Esophagus squamous epithelium (tissue), 5 donors: ENCODE measurements around the gene IFT57. TPM values are rescaled to one million over a fixed set of nuclear protein-coding genes. Genes with fewer than 3 reads are reported as not detected.

ENCODE experiments used
- DNase-seq: peaks from one replicate; lab custom pipeline; 2025; lab: John Stamatoyannopoulos, UW
- H3K27ac ChIP-seq, 4 donors: fragments of 200-600 bp; sonication (generic); one replicate each; pipeline ENCODE4 v1.5.1; 2016 to 2019; ENCODE audit warnings: mild to moderate bottlenecking in 1 of 4
- H3K27me3 ChIP-seq, 4 donors: fragments of 200-600 bp; sonication (generic); 1 replicate in 3 of 4; 2 replicates in 1 of 4; pipeline versions ENCODE4 v1.5.1 to v1.6.0; 2017 to 2021; ENCODE audit warnings: antibody characterized with exemption in 1 of 4
- H3K36me3 ChIP-seq, 3 donors: fragments of 200-600 bp; sonication (generic); one replicate each; pipeline ENCODE4 v1.5.1; 2016 to 2019
- H3K4me1 ChIP-seq, 3 donors: fragments of 200-600 bp; sonication (generic); one replicate each; pipeline ENCODE4 v1.5.1; 2017 to 2019
- H3K4me3 ChIP-seq, 4 donors: fragments of 200-600 bp; sonication (generic); 1 replicate in 3 of 4; 2 replicates in 1 of 4; pipeline ENCODE4 v1.5.1; 2016 to 2019; ENCODE audit warnings: mild to moderate bottlenecking in 2 of 4, moderate library complexity in 1 of 4
- H3K9me3 ChIP-seq, 3 donors: fragments of 200-600 bp; sonication (generic); one replicate each; pipeline ENCODE4 v1.5.1; 2016 to 2019
- CTCF ChIP-seq, 6 experiments: fragments of 450-650 bp in 4 of 6; fragments of 200-600 bp in 2 of 6; sonication (generic) in 2 of 6; IDR thresholded peaks; one replicate each; pipeline ENCODE4 v1.5.1; 2016 to 2019; ENCODE audit warnings: antibody characterized with exemption in 6 of 6, mild to moderate bottlenecking in 4 of 6, moderate library complexity in 4 of 6
- POLR2A ChIP-seq, 4 donors: fragments of 450-650 bp; IDR thresholded peaks; one replicate each; pipeline ENCODE4 v1.6.1; 2017; ENCODE audit warnings: antibody characterized with exemption in 4 of 4, mild to moderate bottlenecking in 4 of 4, moderate library complexity in 3 of 4
- WGBS, 2 donors: methylation state at CpG; one replicate each; pipeline ENCODE4 v1.1.5; 2018; 5-methylcytosine and 5-hydroxymethylcytosine counted together
- intact Hi-C: fragments of 100-400 bp; cut with DNase I; formaldehyde crosslinking; loops from one replicate; pipeline ENCODE4 v1.15.0; 2022
- total RNA-seq, 4 donors: library from RNA; depleted of rRNA; stranded (reverse); fragments of >200 nt; gene quantifications; one replicate each; pipeline ENCODE4 v1.1.0, GENCODE V29; 2016
- donor health status: DM: yes; HTN: yes; CAD: no.

IFT57 gene
- total RNA-seq, 4 donors from 2014 or later, result 21.0 to 35.7 (median 23.9) TPM

GRCh38 chr3:108251265-108251664, 29.0 kb upstream of the IFT57 start:
- Histone ChIP-seq H3K4me1 (no peaks in the 10 kb centered on the region), H3K27ac (no peak overlapping the region), H3K27me3 (no peaks in the 10 kb centered on the region), H3K36me3 (no peaks in the 10 kb centered on the region), H3K9me3 (no peaks in the 10 kb centered on the region), H3K4me3 (no peak overlapping the region)
- no peak for DNase-seq
- 88 to 94% methylated on average over 4 of the region's 4 CpGs for WGBS, 2 donors
- intact Hi-C loops, result no loop called here
- no peak for TF ChIP-seq POLR2A (IDR thresholded peaks at IDR 0.05)
- TF ChIP-seq CTCF (IDR thresholded peaks at IDR 0.05), result no peak

GRCh38 chr3:108250626-108251025, 28.4 kb upstream of the IFT57 start:
- 84 to 95% methylated on average over 2 of the region's 2 CpGs for WGBS, 2 donors
- intact Hi-C loops, result no loop called here

GRCh38 chr3:108243243-108243642, 21.0 kb upstream of the IFT57 start:
- DNase-seq, result no peak
- TF ChIP-seq POLR2A (IDR thresholded peaks at IDR 0.05) (no peak), CTCF (IDR thresholded peaks at IDR 0.05) (no peak)
- intact Hi-C loops, result no loop called here
- Histone ChIP-seq H3K9me3 (no peaks in the 10 kb centered on the region), H3K36me3 (no peaks in the 10 kb centered on the region), H3K27me3 (no peaks in the 10 kb centered on the region), H3K27ac (no peak overlapping the region), H3K4me1 (no peaks in the 10 kb centered on the region), H3K4me3 (no peak overlapping the region)
- WGBS, 2 donors, result 82 to 84% methylated on average over 2 of the region's 2 CpGs

More at GRCh38 chr3:108250626-108251025, 28.4 kb upstream of the IFT57 start:
- TF ChIP-seq POLR2A (IDR thresholded peaks at IDR 0.05), result no peak
- TF ChIP-seq CTCF (IDR thresholded peaks at IDR 0.05), result no peak
- H3K36me3 ChIP-seq, result no peaks in the 10 kb centered on the region
- no peak overlapping the region for H3K27ac ChIP-seq
- no peaks in the 10 kb centered on the region for H3K4me1 ChIP-seq
- no peaks in the 10 kb centered on the region for H3K27me3 ChIP-seq
- DNase-seq, result no peak
- no peak overlapping the region for H3K4me3 ChIP-seq
- no peaks in the 10 kb centered on the region for H3K9me3 ChIP-seq

GRCh38 chr3:108242776-108243175, 20.6 kb upstream of the IFT57 start:
- no peaks in the 10 kb centered on the region for H3K9me3 ChIP-seq
- no peak overlapping the region for H3K4me3 ChIP-seq
- intact Hi-C loops, result no loop called here
- H3K27me3 ChIP-seq, result no peaks in the 10 kb centered on the region
- DNase-seq, result no peak
- no peaks in the 10 kb centered on the region for H3K36me3 ChIP-seq
- H3K4me1 ChIP-seq, result no peaks in the 10 kb centered on the region
- TF ChIP-seq CTCF (IDR thresholded peaks at IDR 0.05), result no peak
- no peak for TF ChIP-seq POLR2A (IDR thresholded peaks at IDR 0.05)
- no peak overlapping the region for H3K27ac ChIP-seq

- no peaks in the 10 kb centered on the region for H3K4me1 ChIP-seq
- TF ChIP-seq CTCF (IDR thresholded peaks at IDR 0.05) (no peak), POLR2A (IDR thresholded peaks at IDR 0.05) (no peak)
- H3K27ac ChIP-seq, result no peak overlapping the region
- intact Hi-C loops, result no loop called here
- 82 to 96% methylated on average over 2 to 3 of the region's 6 CpGs for WGBS, 2 donors
- H3K27me3 ChIP-seq, result no peaks in the 10 kb centered on the region
- no peaks in the 10 kb centered on the region for H3K36me3 ChIP-seq
- no peak for DNase-seq
- H3K4me3 ChIP-seq, result no peak overlapping the region
- no peaks in the 10 kb centered on the region for H3K9me3 ChIP-seq
These were observed 19.5 kb upstream of the IFT57 start for GRCh38 chr3:108241721-108242120.
